K562 (cell line): Measurements from ENCODE around the gene CEP41. TPM values are rescaled to one million over a fixed set of nuclear protein-coding genes. Genes with fewer than 3 reads are reported as not detected.
A peak's percentile ranks its signal among the peaks of the same experiment; 100 is the strongest.

Experiments used
- ATAC-seq: fragments of 200-7000 bp; cut with Tn5 transposase; 3 replicates; pipeline ENCODE4 v1.9.1; 2020; ENCODE audit warnings: moderate library complexity
- BruUV-seq: library from RNA; stranded (reverse); fragments of 400-500 nt; replicated peaks from 2 replicates; lab custom pipeline; 2021; lab: Mats Ljungman, UMichigan
- CTCF ChIA-PET: fragments of 300-600 bp; formaldehyde crosslinking; extraction: SDS; loops from one replicate; lab custom pipeline; 2021; ENCODE audit warnings: low intra/inter-chr PET ratio; lab: Yijun Ruan, JAX
- POLR2A ChIA-PET: fragments of 300-600, 350-650 bp; sonication (Branson Sonifier 250); formaldehyde crosslinking; extraction: SDS; loops from one replicate; lab custom pipeline; 2021; ENCODE audit warnings: antibody characterized with exemption, inconsistent platforms; lab: Yijun Ruan, JAX
- DNase-seq, 4 experiments: peaks; one replicate each; pipeline versions ENCODE4 v3.0.0 to v3.0.0-alpha.2; 2011 to 2018; ENCODE audit warnings: low spot score in 3 of 4, mixed read lengths in 3 of 4; ENCODE audit errors: extremely low read depth in 1 of 4
- FAIRE-seq: peaks from 2 replicates; lab custom pipeline; 2011; peaks lifted over from hg19 to GRCh38; lab: Jason Lieb, UNC
- H2AFZ ChIP-seq: 2 replicates; pipeline ENCODE4 v1.6.0; 2011; ENCODE audit warnings: low read depth, low read length, control low read depth, inconsistent platforms
- H3K27ac ChIP-seq: fragments of 200-600 bp; 3 replicates; pipeline ENCODE4 v1.8.0; 2011; ENCODE audit warnings: low read depth, mild to moderate bottlenecking, control low read depth, inconsistent platforms, low read length, moderate library complexity, mixed read lengths; ENCODE audit errors: extremely low read depth
- H3K27me3 ChIP-seq, 2 experiments: fragments of 300-600 bp in 1 of 2; 2 replicates in 1 of 2; 3 replicates in 1 of 2; pipeline versions ENCODE4 v1.6.0 to v1.8.0; 2011; ENCODE audit warnings: inconsistent platforms in 2 of 2, low read length in 2 of 2, mild to moderate bottlenecking in 1 of 2, mixed read lengths in 1 of 2, moderate library complexity in 1 of 2; ENCODE audit not compliant: control insufficient read depth in 2 of 2, insufficient read depth in 2 of 2
- H3K36me3 ChIP-seq: fragments of 300-600 bp; 3 replicates; pipeline ENCODE4 v1.8.0; 2011; ENCODE audit warnings: mild to moderate bottlenecking, low read length, inconsistent platforms; ENCODE audit not compliant: control insufficient read depth, insufficient read depth
- H3K4me1 ChIP-seq, 2 experiments: fragments of 200-600 bp in 1 of 2; replicated peaks in 1 of 2; 2 replicates in 1 of 2; 3 replicates in 1 of 2; pipeline versions ENCODE4 v1.5.1 to v1.8.0; 2011; ENCODE audit warnings: inconsistent platforms in 2 of 2, low read length in 2 of 2, mild to moderate bottlenecking in 1 of 2, mixed read lengths in 1 of 2, moderate library complexity in 1 of 2; ENCODE audit not compliant: control insufficient read depth in 2 of 2, insufficient read depth in 2 of 2
- H3K4me2 ChIP-seq: 2 replicates; pipeline ENCODE4 v1.6.1; 2011; ENCODE audit warnings: low read length, control low read depth, inconsistent platforms, mixed read lengths; ENCODE audit not compliant: insufficient read depth
- H3K4me3 ChIP-seq: fragments of 200-600 bp; sonication (generic), shearing (Covaris generic); 2 replicates; pipeline ENCODE4 v1.5.1; 2016; ENCODE audit warnings: control low read depth, inconsistent platforms
- H3K79me2 ChIP-seq: fragments of 200-600 bp; 3 replicates; pipeline ENCODE4 v1.8.0; 2011; ENCODE audit warnings: low read length, inconsistent platforms; ENCODE audit not compliant: control insufficient read depth, insufficient read depth
- H3K9ac ChIP-seq, 2 experiments: 2 replicates each; pipeline versions ENCODE4 v1.6.0 to v1.6.1; 2011; ENCODE audit warnings: low read depth in 2 of 2, low read length in 2 of 2, control low read depth in 1 of 2, inconsistent platforms in 1 of 2, mild to moderate bottlenecking in 1 of 2, mixed read lengths in 1 of 2; ENCODE audit not compliant: insufficient read depth in 1 of 2
- H3K9me1 ChIP-seq: one replicate; pipeline ENCODE4 v1.6.0; 2011; ENCODE audit warnings: inconsistent platforms, mild to moderate bottlenecking, low read length, moderate library complexity; ENCODE audit not compliant: control insufficient read depth, insufficient read depth
- H3K9me3 ChIP-seq: replicated peaks from 2 replicates; pipeline ENCODE4 v1.5.1; 2011; ENCODE audit warnings: low read depth, low read length, inconsistent platforms; ENCODE audit not compliant: control insufficient read depth, insufficient read depth
- H4K20me1 ChIP-seq: replicated peaks from 2 replicates; pipeline ENCODE4 v1.6.1; 2011; ENCODE audit warnings: low read length, inconsistent platforms, mixed read lengths; ENCODE audit not compliant: control insufficient read depth, insufficient read depth
- CSDE1 ChIP-seq, 2 experiments: fragments of 450-650 bp; IDR thresholded peaks; 2 replicates each; pipeline ENCODE4 v1.6.1; 2016; ENCODE audit warnings: mild to moderate bottlenecking in 1 of 2
- MCM3 ChIP-seq: fragments of 450-650 bp; IDR thresholded peaks from 2 replicates; pipeline ENCODE4 v1.6.1; 2016
- RAD21 ChIP-seq, 2 experiments: fragments of 250-450 bp in 1 of 2; fragments of 450-650 bp in 1 of 2; sonication (Bioruptor Pico) in 1 of 2; formaldehyde crosslinking in 1 of 2; IDR thresholded peaks in 1 of 2; conservative IDR thresholded peaks in 1 of 2; 2 replicates each; pipeline versions ENCODE4 v1.4.0 to v1.8.0; 2020 to 2022; ENCODE audit warnings: mild to moderate bottlenecking in 2 of 2, moderate library complexity in 1 of 2
- WGBS: fragments of 100-300 bp; shearing (Covaris generic); methylation state at CpG from one replicate; pipeline ENCODE4 v1.1.6; 2016; ENCODE audit warnings: low coverage, mixed read lengths; ENCODE audit not compliant: insufficient coverage; ENCODE audit errors: missing lambda C conversion rate; 5-methylcytosine and 5-hydroxymethylcytosine counted together
- in situ Hi-C: fragments of 300-500 bp; cut with MboI; formaldehyde crosslinking; loops from 4 replicates; pipeline ENCODE4 v1.15.0; 2018; ENCODE audit warnings: inconsistent platforms, mixed read lengths
- intact Hi-C: fragments of 100-400 bp; cut with micrococcal nuclease; formaldehyde crosslinking; loops from 2 replicates; pipeline ENCODE4 v1.14.2; 2022
- polyA plus RNA-seq, 8 experiments: library from polyadenylated mRNA; depleted of rRNA in 4 of 8; stranded (reverse) in 5 of 8; unstranded in 3 of 8; fragments of >200 nt; fragmentation: Nextera tagmentation in 2 of 8; fragmentation: Illumina TruSeq in 1 of 8; extraction: Ambion mirVana in 2 of 8; extraction: Trizol in 1 of 8; gene quantifications; 2 replicates each; pipeline versions ENCODE4 v1.2.1 to v1.2.3, GENCODE V29; 2011 to 2014; ENCODE audit warnings: inconsistent platforms in 1 of 8, missing spikeins in 1 of 8
- total RNA-seq, 7 experiments: library from RNA; depleted of rRNA in 6 of 7; stranded (reverse); fragments of >200 nt in 6 of 7; fragmentation: Illumina TruSeq in 2 of 7; extraction: Trizol in 2 of 7; gene quantifications; 2 replicates each; pipeline versions ENCODE4 v1.2.1 to v1.2.3, GENCODE V29; 2011 to 2021; ENCODE audit warnings: low replicate concordance in 1 of 7
- TF ChIP-seq, protein P1 (sequence below), 3 experiments: IDR thresholded peaks in 2 of 3; conservative IDR thresholded peaks in 1 of 3; 2 replicates each; pipeline ENCODE4 v1.5.1; 2011 to 2012; ENCODE audit warnings: low read length in 3 of 3, mild to moderate bottlenecking in 3 of 3, control low read depth in 2 of 3, improper control_type of control experiment in 1 of 3, inconsistent platforms in 1 of 3, low read depth in 1 of 3, mixed read lengths in 1 of 3, moderate library complexity in 1 of 3; ENCODE audit not compliant: insufficient read depth in 2 of 3

The CEP41 gene
- total and polyA plus RNA-seq, 9 of the 15 experiments (the other 6 are each of a cell fraction or from before 2014, with no cell fraction given), result 1.5 to 15.5 (median 6.4) TPM

DNA sequence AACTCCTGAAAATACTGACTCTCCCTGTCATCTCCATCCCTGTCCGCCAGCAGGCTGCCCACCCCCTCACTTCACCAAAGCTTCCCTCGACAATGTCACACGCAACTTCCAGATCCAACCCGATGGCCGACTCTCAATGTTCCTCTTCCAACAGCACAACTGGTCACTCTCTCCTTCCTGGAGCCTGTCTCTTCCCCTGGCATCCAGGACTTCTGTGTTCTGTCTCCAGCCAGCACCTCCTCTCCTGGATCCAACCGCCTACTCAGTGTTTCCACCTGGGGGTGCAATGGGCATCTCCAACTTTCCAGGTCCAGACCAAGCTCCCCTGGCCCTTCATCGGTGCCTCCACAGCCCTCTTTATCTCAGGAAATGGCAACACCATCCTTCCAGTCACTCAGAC lies 87.6 kb downstream of the CEP41 start:
- H2AFZ ChIP-seq, result no peak overlapping the region
- no peak overlapping the region for H3K4me3 ChIP-seq
- DNase-seq, result no peak
- H3K9me1 ChIP-seq, result no peaks in the 10 kb centered on the region
- no peak for FAIRE-seq
- no peaks in the 10 kb centered on the region for H3K36me3 ChIP-seq
- no peaks in the 10 kb centered on the region; a peak in 1 of 5 replicates for H3K4me1 ChIP-seq
- H3K9ac ChIP-seq, result no peak overlapping the region
- intact Hi-C loops (no loop called here), in situ Hi-C loops (no loop called here)
- 2% methylated on average over 7 of the region's 7 CpGs for WGBS
- CTCF ChIA-PET, result no interaction called here
- no peaks in the 10 kb centered on the region for H3K79me2 ChIP-seq
- POLR2A ChIA-PET, result interaction anchor here (1.0 to 1.1 kb wide), 3 partner anchors 8 to 25 kb away, joined by 3 to 5 read pairs (median 3); partner anchors contain the start of gene CPA5
- no TSS peak for BruUV-seq
- H3K9me3 ChIP-seq, result no peaks in the 10 kb centered on the region
- peaks cover 32 to 66% of the 10 kb centered on the region in 2 experiments for H3K27me3 ChIP-seq
- H3K4me2 ChIP-seq, result no peak overlapping the region
- ATAC-seq, result no peak; the same call in 2 of the 3 replicates
- no peak for TF ChIP-seq CSDE1 (IDR thresholded peaks at IDR 0.05)
- 0 out of 2 replicates have a peak, but pooled peaks have one; percentile 25 for TF ChIP-seq MCM3
- TF ChIP-seq, protein P1, sequence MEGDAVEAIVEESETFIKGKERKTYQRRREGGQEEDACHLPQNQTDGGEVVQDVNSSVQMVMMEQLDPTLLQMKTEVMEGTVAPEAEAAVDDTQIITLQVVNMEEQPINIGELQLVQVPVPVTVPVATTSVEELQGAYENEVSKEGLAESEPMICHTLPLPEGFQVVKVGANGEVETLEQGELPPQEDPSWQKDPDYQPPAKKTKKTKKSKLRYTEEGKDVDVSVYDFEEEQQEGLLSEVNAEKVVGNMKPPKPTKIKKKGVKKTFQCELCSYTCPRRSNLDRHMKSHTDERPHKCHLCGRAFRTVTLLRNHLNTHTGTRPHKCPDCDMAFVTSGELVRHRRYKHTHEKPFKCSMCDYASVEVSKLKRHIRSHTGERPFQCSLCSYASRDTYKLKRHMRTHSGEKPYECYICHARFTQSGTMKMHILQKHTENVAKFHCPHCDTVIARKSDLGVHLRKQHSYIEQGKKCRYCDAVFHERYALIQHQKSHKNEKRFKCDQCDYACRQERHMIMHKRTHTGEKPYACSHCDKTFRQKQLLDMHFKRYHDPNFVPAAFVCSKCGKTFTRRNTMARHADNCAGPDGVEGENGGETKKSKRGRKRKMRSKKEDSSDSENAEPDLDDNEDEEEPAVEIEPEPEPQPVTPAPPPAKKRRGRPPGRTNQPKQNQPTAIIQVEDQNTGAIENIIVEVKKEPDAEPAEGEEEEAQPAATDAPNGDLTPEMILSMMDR (IDR thresholded peaks at IDR 0.05 in 2 of 3, conservative IDR thresholded peaks at IDR 0.05 in 1 of 3; ENCODE audit: insufficient read depth in 2 of 3, low read depth in 1 of 3, low read length in 3 of 3), result 0 out of 6 replicates have a peak, but pooled peaks of 1 of the 3 experiments have one; percentile 4
- TF ChIP-seq RAD21 (CRISPR knock-in tag; conservative IDR thresholded peaks at IDR 0.05 in 1 of 2, IDR thresholded peaks at IDR 0.05 in 1 of 2), result peak in 1 of 2 experiments; percentile 21; a peak in 2 of 4 replicates
- H4K20me1 ChIP-seq, result no peaks in the 10 kb centered on the region
- H3K27ac ChIP-seq, result no peak overlapping the region
